GM21515 (cell line): ENCODE data around the gene GLS.
"Not testable (repeated sequence)": the region's sequence is repeated elsewhere in the genome, so short reads cannot be mapped to it uniquely, and the experiment has no call there.

Experiments used
- ATAC-seq: cut with Tn5 transposase; IDR thresholded peaks from one replicate; pipeline ENCODE4 v1.9.1; 2021; ENCODE audit not compliant: unreplicated experiment

The GLS gene

DNA sequence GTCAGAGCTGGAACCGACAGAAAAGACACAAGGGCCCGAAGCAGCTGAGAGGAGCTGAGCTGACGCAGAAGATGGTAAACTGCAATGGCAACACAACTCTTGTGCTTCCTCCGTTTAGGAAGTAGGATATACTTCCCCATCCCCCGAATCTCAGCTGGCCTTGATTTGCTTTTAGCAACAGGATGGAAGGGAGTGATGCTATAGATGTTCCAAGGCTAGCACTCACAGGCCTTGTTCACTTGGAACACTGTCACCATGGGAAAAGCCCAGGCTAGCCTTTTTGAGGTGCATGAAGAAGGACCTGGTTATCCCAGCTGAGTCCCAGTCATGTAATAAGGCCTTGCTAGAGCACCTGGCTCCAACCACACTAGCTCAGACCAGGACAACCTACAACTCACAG, 107.3 kb downstream of the GLS start:
- ATAC-seq, result no peak

DNA sequence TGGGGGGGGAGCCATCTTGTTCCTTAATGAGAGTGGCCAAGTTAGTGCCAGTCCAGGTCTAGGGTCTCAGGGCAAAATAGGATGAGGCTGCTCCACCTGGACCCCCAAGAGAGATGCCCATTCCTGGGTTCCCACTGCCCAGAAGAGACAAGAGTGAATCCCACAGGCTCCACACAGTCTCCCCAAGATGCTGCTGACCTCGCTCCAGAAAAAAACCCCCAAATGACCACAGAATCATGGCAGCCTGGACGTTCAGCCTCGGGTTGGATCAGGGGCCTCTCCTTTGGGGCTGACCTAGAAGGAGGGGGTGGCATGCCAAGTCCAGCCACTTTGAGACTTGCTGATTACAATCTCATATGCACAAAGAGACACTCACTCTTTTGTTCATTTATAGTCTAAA, 108.3 kb downstream of the GLS start:
- no peak for ATAC-seq

DNA sequence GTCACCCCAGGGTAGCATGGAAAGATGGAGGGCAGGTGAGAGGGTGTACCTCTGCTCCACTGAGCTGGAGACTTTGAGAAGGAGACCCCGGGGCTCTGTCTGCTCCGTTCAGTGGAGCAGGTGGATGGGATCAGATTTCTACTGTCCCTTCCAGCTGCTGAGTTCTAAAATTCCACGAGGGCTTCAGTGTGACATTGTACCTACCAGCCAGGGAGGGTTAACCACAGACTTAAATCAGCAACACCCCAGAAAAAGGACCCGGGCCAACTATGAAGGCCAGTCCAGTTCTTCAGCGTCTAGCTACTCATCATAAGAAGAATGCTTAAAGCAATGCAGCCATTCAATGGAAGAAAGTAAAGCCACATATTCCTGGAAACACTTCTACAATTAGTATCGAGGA, 109.5 kb downstream of the GLS start:
- ATAC-seq, result no peak

DNA sequence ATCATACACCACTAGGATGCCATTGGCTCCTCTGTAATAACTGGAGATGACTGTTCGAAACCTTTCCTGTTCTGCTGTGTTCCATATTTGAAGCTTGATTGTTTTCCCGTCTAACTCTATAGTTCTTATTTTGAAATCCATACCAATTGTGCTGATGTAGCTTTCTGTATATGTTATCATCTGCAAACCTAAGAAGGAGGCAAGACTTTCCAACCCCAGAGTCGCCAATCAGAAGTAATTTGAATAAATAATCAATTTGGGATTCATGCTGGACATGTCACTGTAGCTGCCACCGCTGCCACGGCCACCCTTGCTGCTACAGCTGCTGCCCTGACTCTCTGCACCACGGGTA, 112.6 kb downstream of the GLS start:
- no peak for ATAC-seq

DNA sequence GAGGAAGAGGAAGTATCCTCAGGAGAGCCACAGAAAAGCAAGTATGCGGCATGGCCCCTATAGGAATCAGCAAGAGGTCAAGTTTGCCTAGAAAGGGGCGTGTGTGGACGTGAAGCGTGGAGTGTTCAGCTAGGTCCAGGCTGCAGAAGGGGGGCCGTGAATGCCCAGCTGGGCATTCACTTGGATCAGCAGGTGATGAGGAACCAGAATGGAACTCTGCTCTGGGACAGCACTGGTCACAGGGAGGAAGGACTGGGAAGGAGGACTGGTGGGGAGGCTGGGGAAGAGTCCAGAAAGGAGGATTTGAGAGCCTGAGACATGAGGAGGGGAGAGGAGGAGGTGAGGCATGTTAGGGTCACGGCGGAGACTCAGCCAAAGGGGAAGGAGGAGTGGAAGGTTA, 113.5 kb downstream of the GLS start:
- no peak for ATAC-seq

DNA sequence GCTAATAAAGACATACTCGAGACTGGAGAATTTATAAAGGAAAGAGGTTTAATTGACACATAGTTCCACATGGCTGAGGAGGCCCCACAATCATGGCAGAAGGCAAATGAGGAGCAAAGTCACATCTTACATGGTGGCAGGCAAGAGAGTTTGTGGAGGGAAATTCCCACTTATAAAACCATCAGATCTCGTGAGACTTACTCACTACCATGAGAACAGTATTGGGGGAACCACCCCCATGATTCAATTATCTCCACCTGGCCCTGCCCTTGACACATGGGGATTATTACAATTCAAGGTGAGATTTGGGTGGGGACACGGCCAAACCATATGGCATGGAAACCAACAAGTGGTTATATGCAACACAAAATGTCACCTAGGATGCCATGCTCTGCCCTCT, 114.7 kb downstream of the GLS start:
- ATAC-seq, result not testable (repeated sequence)

DNA sequence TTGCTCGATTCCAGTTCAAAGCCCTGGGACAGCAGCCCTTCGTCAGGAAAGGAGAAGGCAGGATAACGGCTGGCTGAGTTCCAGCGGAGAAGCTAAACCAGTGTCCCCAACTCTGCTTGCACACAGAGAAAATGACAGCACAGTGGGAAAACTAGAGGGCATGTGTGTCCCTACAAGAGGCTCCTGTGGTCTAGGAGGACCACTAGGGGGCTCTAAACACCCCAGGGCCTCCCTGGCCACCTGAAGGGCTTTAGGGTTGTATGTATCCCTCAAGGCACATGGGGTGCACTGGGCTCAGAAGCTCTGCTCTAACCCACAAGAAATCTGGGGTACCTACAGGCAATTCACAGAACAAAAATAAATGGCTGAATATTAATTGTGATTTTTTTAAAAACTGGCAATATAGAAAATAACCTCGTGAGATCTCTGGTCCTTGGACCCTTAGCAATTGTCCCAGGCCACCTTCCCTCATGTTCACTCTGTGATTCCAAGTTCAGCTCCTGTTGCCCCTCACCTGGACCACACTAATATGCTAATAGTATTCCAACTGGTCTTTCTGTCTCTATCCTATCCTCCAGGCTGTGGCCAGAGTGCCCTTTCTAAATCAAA, 115.8 kb downstream of the GLS start:
- no peak for ATAC-seq

DNA sequence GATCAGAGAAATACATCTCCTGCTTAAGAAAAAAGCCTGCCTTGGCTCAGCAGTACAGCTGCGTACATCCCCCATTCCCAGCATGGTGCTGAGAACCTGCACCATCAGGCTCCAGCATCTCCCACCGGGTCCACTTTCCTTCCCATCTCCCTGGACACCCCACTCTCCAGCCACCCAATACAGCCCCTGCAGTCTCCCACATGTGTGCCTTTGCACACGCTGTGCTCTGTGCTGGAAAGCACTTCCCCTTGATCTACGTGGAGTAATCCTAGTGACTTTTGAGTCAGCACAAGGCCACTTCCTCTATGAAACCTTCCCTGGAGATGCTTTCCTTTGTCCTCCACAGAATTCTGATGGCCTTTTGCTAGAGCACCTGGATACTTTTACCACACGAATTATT, 116.3 kb downstream of the GLS start:
- ATAC-seq, result no peak

DNA sequence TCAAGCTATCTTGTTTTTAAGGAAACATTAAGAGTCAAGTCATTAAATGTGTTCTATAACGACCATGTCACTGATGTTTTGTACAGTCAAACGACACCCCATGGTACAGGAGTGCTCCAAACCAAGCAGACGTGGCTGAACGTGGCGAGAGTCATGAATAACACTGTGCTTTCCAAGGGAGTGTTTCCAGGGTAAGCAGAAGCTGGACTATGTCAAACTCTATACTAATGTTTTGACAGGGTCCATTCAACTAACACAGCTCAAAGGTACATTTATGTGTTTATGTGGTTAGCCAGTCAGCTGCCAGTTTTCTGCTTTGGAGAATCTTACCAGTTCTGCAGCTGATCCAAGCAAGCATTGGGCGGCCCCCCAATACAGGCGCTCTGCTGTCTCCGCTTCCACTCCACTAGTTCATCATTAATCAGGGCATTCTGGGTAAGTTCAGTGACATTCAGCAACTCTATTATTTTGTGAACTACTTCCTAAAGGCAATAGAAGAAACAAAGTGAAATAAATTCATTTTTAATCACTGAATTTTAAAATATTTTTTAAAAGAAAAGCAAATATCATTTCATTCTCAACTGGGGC, 117.0 kb downstream of the GLS start:
- no peak for ATAC-seq

DNA sequence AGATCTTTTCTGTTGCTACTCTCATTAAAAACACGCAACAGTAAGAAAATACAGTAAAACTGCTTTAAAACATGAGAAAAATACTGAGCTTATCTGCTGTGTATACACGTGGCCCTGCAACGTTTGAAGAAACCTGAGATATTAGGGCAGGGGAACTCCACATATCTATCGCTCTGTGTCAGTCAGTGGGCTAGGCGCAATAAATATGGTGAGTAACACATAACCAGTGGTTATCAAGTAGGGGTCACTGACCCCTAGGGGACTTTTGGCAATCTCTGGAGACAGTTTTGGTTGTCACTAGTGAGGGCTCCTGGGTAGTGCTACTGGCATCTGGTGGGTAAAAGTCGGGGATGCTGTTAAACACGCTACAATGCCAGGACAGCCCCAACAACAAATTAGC, 118.4 kb downstream of the GLS start:
- no peak for ATAC-seq

DNA sequence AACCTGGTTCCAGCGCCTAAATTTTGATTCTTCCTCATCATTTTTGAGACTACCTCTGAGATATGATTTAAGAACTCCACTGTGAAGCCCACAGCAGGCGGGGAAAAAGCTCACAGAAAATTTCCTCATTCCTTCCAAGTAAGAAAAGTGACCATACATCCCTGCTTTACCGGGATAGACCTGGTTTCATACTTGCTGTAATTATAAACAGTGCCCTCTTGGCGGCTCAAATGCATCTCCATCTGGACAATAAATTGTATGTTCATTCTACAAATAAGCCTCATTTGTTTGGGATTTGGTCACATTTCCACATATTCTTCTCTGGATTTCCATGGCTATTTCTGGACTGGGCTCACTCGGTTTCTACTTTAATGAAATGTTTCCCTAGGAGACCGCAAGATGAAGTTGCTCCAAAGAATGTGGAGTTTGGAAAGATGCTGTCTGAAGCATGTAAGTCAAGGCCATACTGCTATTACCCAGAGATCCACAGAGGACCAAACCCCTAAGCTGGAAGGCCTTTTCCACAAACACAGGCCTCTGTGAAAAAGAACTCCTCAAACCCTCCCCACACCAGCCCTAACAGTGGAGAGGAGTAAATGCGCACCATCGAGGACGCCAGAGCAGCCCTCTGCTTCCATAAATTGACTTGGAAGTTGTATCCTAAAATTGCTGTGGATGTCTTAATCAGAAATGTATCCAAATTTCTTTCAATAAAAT, 119.5 kb downstream of the GLS start:
- ATAC-seq, result no peak

DNA sequence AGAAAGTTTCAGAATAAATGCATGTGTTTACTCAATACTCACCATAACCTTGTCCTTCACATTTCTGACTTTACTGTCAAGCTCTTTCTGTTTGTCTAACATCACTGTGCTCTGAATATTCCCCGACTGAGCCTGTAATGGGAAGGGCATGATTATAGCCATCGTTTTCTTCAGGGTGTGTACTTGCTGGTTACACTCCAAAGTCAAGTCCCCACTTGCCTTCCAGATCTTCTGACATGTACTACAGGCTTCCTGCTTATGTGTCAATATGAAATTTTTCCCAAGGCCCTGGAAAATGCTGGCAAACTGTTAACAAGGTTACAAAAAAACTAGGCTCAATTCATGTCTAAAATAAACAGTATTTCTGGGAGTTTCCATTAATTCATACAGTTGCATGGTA, 120.4 kb downstream of the GLS start:
- ATAC-seq, result no peak

DNA sequence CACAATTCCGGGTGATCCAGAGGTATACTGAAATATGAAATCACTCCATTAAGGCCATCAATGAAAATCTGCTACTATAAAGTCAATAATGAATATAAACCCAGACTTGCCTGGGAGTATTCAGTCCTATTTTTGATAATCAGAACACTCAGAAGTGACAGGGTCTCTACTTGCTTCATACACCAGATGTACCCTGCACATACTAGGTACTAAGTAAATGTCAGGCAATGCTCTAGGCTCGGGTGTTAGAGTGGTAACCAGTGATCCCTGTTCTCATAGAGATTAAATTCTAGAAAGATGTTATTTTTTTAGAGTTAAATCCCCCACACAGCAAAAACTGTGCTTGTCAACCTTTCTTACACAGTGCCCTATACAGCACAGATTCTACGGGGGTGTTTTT, 121.0 kb downstream of the GLS start:
- ATAC-seq, result no peak

DNA sequence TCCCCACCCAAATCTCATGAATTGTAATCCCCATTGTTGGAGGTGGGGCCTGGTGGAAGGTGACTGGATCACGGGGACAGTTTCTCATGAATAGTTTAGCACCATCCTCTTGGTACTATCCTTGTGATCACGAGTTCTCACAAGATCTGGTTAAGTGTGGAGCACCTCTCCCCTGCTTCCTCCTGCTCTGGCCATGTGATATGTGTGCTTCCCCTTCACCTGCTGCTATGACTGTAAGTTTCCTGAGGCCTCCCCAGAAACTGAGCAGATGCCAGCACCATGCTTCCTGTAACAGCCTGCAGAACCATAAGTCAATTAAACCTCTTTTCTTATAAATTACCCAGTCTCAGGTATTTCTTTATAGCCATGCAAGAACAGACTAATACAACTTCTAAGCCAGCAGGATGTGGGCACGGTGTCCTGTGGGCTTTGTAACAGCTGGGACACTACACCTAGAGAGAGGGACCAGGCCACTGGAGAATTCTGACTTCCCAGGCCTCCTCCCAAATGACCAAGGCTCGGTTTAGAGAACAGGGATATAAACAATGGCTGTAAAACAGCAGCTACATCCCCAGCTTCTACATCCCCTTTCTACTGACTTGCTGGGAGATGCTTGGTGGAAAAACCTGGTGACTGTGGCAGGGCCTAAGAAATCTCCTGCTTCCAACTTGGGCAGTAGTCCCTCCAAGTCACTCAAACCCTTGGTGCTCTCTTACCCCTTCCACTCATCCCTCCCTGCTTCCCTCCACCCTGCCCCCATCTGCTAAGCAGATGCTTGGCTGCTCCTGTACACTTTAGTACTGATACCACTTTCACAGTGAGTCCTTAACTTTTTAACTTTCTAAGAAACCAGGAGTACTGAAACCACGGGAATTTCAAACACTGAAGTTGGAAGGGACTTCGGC, 123.0 kb downstream of the GLS start:
- ATAC-seq, result no peak

DNA sequence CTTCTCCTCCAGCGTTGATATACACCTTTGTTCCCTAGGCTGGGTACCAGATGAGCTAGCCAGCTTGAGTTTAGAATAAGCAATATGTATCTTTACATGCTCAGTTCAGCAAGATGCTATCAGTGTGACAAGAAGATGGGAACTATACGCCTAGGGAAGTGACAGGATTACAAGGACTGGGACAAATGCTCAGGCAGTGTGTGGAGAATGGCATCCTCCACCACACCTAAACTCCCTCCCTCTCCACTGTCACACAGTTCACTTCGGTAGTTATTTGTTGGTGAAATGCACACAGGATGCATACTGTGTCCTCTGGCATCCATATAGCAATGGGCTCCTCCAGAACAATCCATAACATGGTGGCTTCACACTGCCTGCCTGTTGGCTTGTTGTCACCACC, 125.7 kb downstream of the GLS start:
- no peak for ATAC-seq

DNA sequence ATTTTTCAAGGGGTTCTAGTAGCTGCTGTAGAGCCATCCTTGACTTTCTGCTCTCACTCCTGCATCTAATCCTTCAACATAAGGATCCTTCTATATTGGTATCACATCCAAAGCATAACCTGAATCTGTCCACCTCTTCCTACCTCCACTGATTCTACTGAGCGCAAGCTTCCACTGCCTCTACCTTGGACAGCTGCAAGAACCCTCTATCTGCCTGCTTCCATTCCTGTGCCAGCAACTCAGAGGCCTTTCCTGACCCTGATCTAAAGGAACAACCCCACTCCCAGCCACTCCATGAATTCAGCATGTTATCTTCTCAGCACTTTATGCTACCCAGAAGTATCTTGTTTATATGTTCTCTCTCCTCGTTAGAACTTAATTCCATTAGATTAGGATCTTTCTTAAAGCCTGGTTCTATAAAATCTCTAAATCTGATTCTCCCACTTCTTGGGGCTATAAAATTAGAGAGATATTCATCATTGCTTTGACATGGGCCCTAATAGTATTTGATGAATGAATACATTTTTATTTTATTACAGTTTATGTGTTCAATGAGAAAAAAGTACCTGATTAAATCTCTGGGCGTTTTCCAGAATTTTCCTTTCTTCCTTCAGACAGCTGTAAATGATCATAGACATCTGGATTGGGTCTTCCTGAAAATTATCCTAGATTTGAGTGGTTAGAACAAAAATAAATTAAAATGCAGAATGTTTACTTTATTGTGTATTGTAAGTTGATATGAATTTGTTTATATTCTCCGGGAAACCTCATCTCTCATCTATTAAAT, 126.6 kb downstream of the GLS start:
- no peak for ATAC-seq

DNA sequence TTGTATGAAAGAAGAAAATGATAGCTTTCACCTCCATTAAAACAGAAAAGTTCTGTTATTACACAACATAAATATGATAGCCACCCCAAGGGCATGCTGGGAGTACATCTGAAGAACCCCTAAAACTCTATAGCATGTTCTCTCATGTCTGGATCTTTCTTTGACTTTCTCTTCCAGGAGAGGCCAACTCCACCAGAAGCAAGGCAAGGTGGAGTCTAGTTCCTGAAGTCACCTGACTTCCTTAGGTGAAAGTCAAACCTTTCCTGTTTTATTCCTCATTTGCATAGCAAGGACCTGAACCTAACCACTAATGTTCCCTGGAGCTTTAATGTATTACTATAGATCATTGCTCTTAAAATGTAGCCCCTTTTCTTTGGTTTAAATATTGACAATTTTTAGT, 127.7 kb downstream of the GLS start:
- ATAC-seq, result no peak

DNA sequence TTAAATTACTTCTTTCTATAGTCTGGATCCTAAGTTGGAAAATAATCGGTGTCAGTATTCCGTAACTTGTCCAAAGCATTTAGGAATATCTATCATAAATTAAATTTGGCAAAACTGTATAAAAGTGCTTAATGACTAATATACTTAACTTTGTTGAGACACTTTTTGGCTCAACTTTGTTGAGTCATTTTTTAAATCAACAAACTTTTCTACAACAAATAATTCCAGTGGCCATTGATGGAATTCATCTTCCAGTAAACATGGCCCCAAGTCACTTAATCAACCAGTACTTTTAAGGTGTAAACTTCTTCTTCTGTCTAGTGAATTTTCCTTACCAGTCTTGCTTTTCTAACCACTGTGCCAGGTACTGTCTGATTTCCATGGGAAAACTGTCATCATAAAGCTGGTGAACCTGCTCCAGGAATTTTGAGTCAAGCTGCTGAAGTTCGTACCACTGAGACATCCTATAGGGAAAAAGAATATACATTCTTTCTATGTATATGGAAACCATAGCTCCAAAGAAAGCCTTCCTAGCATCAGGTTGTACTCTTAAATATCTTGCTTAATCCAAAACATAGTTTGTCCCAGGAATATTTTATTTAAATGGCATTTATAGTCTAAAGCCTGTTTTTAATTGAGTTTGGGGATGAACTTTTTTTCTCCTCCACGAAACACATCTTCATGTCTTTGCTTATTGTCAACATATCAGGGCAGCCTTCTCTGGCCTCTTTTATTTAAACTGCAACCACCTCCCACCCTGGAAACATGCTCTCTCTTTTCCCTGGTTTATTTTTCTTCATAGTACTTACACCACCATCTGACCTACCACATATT, 129.1 kb downstream of the GLS start:
- no peak for ATAC-seq

DNA sequence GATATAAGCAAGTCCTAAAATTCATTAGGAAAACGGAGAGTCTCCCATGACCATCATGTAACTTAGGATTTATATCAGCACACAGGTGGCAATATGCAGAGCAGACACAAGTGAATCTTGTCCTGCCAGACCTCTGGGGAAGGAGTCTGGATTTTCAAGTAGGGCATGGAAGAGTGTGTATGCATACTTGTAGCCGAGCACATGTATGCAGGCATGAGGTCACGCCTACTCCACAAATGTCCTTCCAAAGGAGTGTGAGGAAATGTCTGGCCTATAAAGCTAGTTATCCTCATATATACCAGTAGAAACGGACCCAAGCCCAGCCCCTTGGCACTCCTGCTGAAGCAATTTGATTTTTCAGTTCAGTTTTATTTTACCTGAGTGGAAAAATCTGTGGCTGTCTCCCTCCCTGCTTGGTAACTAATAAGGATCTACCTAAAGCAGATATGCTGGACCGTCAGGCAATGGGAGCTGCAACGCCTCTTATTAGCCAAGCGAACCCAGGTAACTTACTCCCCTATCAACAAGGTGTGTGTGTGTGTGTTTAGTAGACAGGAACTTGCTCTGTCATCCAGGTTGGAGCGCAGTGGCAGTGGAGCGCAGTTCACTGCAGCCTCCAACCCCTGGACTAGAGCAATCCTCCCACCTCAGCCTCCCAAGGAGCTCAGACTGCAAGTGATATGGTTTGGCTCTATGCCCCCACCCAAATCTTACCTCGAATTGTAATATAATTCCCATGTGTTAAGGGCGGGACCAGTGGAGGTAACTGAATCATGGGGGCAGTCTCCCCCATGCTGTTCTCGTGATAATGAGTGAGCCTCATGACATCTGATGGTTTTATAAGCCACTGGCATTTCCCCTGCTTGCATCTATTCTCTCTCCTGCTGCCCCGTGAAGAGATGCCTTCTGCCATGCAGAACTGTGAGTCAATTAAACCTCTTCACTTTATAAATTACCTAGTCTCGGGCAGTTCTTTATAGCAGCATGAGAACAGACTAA, 130.6 kb downstream of the GLS start:
- no peak for ATAC-seq
